HG03060 (cell line): ENCODE data around the gene PRLR.
A peak's percentile ranks its signal among the peaks of the same experiment; 100 is the strongest.
"Not testable (repeated sequence)": the region's sequence is repeated elsewhere in the genome, so short reads cannot be mapped to it uniquely, and the experiment has no call there.

Experiments used
- ATAC-seq: cut with Tn5 transposase; IDR thresholded peaks from one replicate; pipeline ENCODE4 v1.9.1; 2021; ENCODE audit warnings: low read depth, moderate number of reproducible peaks; ENCODE audit not compliant: unreplicated experiment

The PRLR gene

GRCh38 chr5:35230038-35230611 lies at the start of gene PRLR:
PRLR (minus strand) TSS chr5:35230487; CDS start chr5:35089620, 140,867 bp downstream.
- ATAC-seq = no peak

DNA sequence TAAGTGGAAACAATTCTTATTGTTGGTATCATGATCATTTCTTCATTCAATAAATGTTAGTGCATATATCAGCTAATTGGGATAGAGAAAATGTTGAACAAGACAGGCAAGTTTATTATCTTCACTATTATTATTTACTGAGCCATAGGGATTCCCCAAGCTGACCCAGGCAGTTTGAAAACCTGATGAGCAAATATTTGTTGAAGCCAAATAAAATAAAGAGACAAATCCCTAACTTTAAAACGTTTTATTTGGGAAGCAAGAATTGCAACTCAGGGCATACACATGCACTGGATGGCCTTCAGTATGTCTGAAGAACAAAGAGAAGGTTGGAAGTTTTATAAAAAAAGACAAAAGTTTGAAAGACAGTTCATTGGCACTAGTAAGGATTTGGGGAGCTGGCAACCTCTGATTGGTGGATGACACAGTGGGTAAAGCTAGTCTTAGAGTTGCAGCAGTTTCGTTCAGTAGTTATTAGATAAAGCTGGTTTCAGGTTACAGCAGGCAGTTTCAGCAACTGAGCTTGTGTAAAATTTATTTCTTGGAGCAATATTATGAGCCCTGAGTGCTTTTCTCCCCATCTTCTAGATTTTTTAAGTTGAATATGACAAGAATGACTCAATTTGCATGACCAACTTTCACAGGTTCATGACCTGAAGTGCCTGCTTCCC lies 44.7 kb upstream of the PRLR start:
- no peak for ATAC-seq

- ATAC-seq = no peak
These were observed 38.7 kb upstream of the PRLR start for GRCh38 chr5:35269006-35269405.

DNA sequence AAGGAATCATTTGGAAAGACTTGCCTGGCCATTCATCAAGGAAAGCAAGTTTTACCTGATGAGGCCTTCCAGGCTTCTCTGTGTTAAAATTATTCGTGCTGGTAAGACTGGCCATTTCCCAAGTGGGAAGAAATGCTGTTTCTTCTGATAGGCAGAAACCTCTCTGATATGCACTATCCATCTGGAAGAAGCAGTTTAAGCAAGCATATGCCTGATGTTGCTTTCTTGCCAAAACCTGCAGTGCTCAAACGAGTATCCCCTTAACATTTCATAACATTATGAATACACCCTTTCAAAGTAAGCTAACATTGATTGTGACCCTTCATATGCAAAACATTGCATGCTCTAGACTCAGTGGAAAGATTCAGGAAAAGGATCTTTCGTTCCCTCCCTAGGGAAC lies 36.0 kb upstream of the PRLR start:
- no peak for ATAC-seq

GRCh38 chr5:35264509-35264908 lies 34.2 kb upstream of the PRLR start:
- ATAC-seq = no peak

GRCh38 chr5:35263266-35263877 lies 33.1 kb upstream of the PRLR start:
- ATAC-seq = no peak

DNA sequence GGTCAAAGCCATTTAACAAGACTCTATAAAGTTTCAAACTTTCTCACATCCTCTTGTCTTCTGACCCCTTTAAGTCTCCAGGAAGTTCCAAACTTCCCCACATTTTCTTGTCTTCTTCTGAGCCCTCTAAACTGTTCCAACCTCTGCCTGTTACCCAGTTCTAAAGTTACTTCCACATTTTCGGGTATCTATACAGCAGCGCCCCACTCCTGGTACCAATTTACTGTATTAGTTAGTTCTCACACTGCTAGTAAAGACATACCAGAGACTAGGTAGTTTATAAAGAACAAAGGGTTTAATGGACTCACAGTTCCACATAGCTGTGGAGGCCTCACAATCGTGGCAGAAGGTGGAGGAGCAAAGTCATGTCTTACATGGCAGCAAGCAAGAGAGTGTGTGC lies 23.3 kb upstream of the PRLR start:
- no peak for ATAC-seq

GRCh38 chr5:35252963-35253362 lies 22.7 kb upstream of the PRLR start:
- ATAC-seq = no peak

DNA sequence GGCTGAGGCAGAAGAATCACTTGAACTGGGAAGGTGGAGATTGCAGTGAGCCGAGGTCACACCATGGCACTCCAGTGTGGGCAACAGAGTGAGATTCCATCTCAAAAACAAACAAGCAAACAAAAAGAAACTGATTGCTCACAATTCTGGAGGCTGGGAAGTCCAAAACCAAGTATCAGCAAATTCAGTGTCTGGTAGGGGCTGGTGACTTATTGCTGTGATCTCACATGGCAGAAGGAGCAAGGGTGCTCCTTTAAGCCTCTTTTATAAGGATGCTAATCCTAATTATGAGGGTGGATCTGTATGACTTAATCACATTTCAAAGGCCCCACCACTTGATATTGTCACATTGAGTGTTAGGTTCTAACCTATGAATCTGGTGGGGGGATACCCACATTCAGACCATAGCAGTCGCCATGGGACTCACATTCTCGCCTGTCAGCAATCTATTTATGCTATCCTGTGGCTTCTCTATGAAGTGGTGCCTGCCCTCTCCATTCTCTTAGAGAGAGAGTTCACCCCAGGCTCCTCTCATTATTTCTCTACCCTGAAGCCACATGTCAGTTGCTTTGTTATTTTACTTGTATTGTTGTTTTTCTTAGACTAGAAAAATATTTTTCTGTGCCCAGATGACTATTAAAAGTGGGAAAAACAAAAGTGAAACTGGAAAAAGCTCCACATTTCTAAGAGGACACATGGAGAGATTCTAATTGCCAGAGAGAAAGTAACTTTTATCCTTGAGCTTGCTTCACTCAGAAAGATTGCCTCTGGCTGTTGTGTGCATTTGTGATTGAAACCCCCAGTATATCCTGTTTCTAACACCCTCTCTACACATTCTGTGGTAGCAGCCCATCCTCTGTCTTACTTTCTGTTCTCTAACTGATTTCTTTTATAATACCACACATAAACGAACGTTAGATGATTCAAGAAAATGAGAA lies 18.8 kb upstream of the PRLR start:
- ATAC-seq = no peak

- ATAC-seq = no peak
These were observed 17.4 kb upstream of the PRLR start for GRCh38 chr5:35247648-35248034.

DNA sequence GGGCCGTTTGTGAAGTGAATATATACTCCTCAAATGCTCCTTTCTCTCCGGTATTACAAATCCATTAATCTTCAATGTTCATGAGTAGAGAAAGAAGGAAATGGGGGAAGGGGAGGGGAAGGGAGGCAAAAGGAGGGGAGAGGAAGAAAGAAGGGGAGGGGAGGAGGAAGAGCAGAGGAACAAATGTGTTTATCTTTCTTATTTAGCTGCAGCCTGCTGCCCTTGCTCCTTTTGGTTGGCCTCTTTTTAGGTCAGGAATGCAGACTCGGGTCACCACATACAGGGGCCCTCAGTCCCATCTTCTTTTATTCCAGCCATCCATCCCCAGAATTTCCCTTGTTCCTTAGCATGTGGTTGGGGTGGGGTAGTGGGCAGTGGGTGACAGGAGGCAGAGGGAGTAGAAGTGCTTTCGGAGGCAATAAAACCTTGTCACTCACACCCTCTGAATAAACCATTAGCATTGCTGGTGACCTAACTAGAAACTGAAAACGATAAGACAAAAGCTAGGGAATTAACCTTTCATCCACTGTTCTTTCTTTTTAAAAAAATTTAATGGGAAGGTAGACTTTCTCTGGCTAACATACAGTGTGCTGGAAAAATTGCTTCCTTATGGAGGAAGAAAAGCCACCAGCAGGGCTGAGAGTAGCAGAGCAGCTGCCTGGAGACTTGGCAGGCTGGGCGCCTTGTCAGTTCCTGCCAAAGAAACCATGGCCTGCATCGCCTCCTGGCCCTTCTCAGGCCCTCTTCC lies 16.8 kb upstream of the PRLR start:
- ATAC-seq = no peak

DNA sequence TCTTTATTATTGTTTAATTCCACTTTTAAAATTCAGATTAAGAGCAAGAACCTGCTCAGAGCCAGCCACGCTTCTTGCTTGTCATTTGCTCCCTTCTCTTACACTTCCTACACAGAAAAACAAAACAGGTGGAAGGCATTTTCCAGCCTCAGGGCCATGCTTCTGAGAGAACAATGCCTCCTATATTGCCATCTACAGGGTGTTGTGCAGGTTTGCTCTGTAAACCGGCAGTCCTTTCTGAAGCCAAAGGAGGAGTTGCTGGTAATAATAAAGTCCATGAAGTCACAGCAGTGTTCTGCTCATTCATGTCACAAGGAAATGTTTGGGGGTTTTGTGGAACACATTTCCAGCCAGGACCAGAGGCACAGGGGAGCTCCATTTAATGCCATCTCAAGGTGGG lies 16.1 kb upstream of the PRLR start:
- no peak for ATAC-seq

DNA sequence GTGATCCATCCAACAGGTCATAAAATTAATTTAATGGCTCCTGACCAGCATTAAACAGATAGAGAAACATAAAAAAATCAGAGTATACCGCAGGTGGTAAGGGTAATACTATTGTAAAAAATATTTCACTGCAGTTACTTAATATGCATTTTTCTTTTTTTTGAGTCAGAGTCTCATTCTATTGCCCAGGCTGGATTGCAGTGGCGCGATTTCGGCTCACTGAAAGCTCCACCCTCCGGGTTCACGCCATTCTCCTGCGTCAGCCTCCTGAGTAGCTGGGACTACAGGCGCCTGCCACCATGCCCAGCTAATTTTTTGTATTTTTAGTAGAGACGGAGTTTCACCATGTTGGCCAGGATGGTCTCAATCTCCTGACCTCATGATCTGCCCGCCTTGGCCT lies 15.1 kb upstream of the PRLR start:
- ATAC-seq = not testable (repeated sequence)

- ATAC-seq = no peak
These were observed 13.9 kb upstream of the PRLR start for GRCh38 chr5:35244171-35244570.

- no peak for ATAC-seq
These were observed 12.5 kb upstream of the PRLR start for GRCh38 chr5:35242702-35243258.

DNA sequence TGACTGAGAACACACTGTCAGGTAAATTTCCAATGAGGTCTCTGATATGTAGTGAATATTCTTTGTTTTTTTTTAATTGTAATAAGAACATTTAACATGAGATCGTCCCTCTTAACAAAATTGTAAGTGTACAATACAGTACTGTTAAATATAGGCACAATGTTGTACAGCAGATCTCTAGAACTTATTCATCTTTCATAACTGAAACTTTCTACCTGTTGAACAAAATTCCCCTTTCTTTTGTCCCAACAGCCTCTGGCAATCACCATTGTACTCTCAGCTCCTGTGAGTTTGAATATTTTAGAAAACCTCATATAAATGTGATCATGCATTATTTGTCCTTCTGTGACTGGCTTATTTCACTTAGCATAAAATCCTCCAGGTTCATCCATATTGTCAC lies 10.6 kb upstream of the PRLR start:
- no peak for ATAC-seq

DNA sequence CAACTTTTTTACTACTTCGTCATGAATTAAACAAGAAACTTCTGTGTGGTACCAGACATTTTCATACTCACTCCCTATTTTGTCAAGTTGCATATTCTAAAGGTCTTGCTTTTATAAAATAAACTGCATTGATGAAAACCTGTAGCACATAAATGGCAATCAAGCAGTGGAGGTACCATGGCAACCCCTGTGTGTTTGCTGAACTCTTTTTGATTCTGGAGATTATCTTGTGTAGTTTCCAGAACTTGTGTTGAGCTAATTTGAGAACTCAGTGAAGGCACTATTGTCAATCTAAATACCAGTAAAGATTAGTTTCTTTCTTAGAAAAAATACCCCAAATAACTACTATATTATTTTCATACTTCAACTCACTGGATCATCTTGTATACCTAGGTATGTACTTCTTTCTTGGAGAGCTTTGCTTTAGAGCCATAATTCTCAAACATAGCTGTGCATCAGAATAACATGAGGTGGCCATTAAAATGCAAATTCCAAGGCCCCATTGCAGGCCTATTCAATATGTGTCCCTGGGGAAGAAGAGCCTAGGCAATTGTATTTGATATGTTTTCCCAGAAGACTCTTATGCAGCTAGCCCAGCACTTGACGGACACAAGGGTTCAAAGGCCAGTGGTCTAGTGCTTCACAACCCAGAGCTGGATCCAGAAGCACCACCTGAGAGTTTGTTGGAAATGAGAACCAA lies 9.8 kb upstream of the PRLR start:
- ATAC-seq = no peak

DNA sequence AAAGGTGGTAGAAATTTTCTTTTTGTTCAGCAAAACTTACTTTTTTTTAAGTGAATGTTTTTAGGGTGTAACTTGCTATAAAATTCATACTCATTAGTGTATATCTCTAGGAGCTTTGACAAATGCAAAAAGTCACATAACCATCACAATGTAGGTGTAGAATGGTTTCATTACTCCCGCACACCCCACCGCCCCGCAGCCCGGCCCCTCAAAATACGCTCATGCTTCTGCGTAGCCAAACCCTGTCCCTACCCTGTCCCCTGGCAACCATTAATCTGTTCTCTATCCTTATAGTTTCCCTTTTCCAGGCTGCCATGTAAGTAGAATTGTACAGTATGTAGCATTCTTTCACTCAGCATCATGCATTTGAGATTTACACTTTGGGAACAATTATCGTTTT lies 9.2 kb upstream of the PRLR start:
- ATAC-seq = no peak

DNA sequence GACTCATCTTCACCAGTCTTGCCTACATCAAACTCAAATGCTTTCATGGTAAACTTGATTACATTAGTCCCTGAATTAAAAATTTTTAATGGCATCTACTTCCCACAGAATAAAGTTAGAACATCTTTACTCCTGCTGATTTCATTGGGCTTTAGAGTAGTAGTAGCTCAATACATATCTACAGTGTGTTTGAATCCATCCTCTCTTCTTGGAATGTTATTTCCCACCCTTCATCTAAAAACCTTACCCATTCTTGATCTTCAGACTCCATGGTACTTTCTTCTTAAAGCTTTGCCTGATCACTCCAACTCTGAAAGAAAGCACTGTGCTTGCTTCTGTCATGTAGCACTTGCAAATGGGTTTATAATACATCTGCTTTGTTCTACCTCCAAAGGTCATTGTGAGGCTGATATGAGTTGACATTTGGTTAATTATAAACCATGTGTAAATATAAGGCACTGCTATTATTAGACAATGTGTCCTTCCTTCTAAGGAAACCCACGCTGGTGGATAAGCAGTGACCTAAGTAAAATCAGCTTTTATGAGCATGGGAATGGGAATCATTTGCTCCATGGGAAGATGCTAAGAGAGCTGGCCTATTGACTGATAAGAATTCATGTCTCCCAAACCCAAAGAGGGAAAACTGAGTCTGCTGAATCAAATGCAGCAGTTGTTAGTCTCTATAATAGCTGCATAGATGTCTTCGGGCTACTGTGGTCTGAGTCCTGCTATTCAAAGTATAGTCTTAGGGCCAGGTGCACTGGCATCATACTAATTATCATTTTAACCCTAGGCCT lies 7.5 kb upstream of the PRLR start:
- peak; percentile 79 for ATAC-seq
